ENCODE measurements around the gene ABCC1. TPM values are rescaled to one million over a fixed set of nuclear protein-coding genes. Genes with fewer than 3 reads are reported as not detected.

The ABCC1 gene
- polyA plus RNA-seq, 3 donors = 1.4 to 23.6 (median 3.0) TPM

DNA sequence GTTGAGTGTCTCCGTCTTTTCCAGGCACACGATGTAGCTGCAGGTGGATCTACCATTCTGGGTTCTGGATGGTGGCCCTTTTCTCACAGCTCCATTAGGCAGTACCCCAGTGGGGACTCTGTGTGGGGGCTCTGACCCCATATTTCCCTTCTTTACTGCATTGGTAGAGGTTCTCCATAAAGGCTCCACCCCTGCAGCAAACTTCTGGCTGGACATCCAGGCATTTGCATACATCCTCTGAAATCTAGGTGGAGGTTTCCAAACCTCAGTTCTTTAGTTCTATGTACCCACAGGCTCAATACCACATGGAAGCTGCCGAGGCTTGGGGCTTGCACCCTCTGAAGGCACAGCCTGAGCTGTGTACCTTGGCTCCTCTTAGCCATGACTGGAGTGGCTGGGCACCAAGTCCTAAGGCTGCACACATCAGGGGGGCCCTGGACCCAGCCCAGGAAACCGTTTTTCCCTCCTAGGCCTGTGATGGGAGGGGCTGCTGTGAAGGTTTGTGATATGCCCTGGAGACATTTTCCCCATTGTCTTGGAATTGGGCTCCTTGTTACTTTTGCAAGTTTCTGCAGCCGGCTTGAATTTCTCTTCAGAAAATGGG lies 14.0 kb downstream of the ABCC1 start:
- Mint-ChIP-seq H3K36me3 (peaks cover 18 to 23% of the 10 kb centered on the region in 2 donors), H3K9me3 (peaks cover 5 to 12% (median 10%) of the 10 kb centered on the region in 7 donors), H3K27ac (peak overlapping the region in 1 of 7 donors; percentile 28), H3K4me3 (no peak overlapping the region), H3K4me1 (peaks cover 21% of the 10 kb centered on the region), H3K27me3 (ENCODE audit: low read depth in 3 of 3) (no peaks in the 10 kb centered on the region)
- Histone ChIP-seq H3K79me2 (ENCODE audit: insufficient read depth, low read length) (peaks cover 96% of the 10 kb centered on the region), H3K27ac (ENCODE audit: low read depth in 1 of 2, low read length in 2 of 2) (no peak overlapping the region), H3K9ac (ENCODE audit: insufficient read depth, low read length, poor library complexity, severe bottlenecking) (no peak overlapping the region), H3K4me2 (replicated peaks; ENCODE audit: extremely low read depth, low read length, poor library complexity, severe bottlenecking) (no peak overlapping the region), H3K4me3 (replicated peaks in 1 of 3; ENCODE audit: low read depth in 2 of 3, low read length in 3 of 3) (no peak overlapping the region), H2AFZ (ENCODE audit: insufficient read depth, low read depth, low read length, poor library complexity, severe bottlenecking) (no peak overlapping the region), H3K36me3 (replicated peaks in 1 of 2; ENCODE audit: control insufficient read depth in 1 of 2, insufficient read depth in 2 of 2, low read length in 2 of 2) (peaks cover 0 to 9% of the 10 kb centered on the region in 2 donors), H3K4me1 (ENCODE audit: control insufficient read depth in 1 of 2, insufficient read depth in 2 of 2, low read length in 2 of 2) (no peaks in the 10 kb centered on the region), H3K9me3 (replicated peaks in 1 of 2; ENCODE audit: control insufficient read depth in 1 of 2, insufficient read depth in 1 of 2, low read length in 2 of 2) (peaks cover 0 to 12% of the 10 kb centered on the region in 2 donors), H4K20me1 (ENCODE audit: insufficient read depth, low read length) (peaks cover 90% of the 10 kb centered on the region), H3K27me3 (ENCODE audit: control insufficient read depth in 2 of 2, insufficient read depth in 2 of 2, low read length in 2 of 2) (no peaks in the 10 kb centered on the region)
- 100% methylated on average over 4 of the region's 5 CpGs for WGBS (ENCODE audit: insufficient coverage)
- no peak for DNase-seq
- intact Hi-C loops (cut with micrococcal nuclease) = no loop called here
- TF ChIP-seq, protein P1, sequence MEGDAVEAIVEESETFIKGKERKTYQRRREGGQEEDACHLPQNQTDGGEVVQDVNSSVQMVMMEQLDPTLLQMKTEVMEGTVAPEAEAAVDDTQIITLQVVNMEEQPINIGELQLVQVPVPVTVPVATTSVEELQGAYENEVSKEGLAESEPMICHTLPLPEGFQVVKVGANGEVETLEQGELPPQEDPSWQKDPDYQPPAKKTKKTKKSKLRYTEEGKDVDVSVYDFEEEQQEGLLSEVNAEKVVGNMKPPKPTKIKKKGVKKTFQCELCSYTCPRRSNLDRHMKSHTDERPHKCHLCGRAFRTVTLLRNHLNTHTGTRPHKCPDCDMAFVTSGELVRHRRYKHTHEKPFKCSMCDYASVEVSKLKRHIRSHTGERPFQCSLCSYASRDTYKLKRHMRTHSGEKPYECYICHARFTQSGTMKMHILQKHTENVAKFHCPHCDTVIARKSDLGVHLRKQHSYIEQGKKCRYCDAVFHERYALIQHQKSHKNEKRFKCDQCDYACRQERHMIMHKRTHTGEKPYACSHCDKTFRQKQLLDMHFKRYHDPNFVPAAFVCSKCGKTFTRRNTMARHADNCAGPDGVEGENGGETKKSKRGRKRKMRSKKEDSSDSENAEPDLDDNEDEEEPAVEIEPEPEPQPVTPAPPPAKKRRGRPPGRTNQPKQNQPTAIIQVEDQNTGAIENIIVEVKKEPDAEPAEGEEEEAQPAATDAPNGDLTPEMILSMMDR (IDR thresholded peaks at IDR 0.05) = no peak

DNA sequence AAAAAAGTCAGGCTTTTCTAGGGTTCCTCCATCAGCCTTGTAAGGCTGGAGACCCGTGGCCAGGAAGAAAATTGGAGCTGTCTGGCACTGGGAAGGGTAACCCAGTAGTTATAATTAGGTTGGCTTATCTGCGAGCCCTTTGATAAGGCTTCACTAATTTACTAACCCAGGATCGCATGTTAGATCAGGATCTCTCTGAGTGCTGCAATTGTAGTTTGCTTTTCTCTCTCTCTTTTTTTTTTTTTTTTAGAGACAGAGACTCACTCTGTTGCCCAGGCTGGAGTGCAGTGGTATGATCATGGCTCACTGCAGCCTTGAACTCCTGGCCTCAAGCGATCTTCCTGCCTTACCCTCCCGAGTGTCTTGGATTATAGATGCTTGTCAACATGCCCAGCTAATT lies 17.0 kb downstream of the ABCC1 start:
- H3K4me1 ChIP-seq (ENCODE audit: control insufficient read depth in 1 of 2, insufficient read depth in 2 of 2, low read length in 2 of 2) = no peaks in the 10 kb centered on the region

More for the DNA sequence above, 17.0 kb downstream of the ABCC1 start:
- H3K27me3 Mint-ChIP-seq (ENCODE audit: low read depth in 3 of 3) = no peaks in the 10 kb centered on the region
- H3K36me3 ChIP-seq (replicated peaks in 1 of 2; ENCODE audit: control insufficient read depth in 1 of 2, insufficient read depth in 2 of 2, low read length in 2 of 2) = peaks cover 5 to 25% of the 10 kb centered on the region in 2 donors
- peaks cover 19 to 27% of the 10 kb centered on the region in 2 donors for H3K36me3 Mint-ChIP-seq
- H3K27ac ChIP-seq (ENCODE audit: low read depth in 1 of 2, low read length in 2 of 2) = no peak overlapping the region
- H3K4me2 ChIP-seq (replicated peaks; ENCODE audit: extremely low read depth, low read length, poor library complexity, severe bottlenecking) = no peak overlapping the region
- H3K4me1 Mint-ChIP-seq = peaks cover 8% of the 10 kb centered on the region
- no peak overlapping the region for H3K4me3 ChIP-seq (replicated peaks in 1 of 3; ENCODE audit: low read depth in 2 of 3, low read length in 3 of 3)
- peak overlapping the region in 3 of 7 donors; percentile 3 to 55 (median 5) for H3K27ac Mint-ChIP-seq
- WGBS (ENCODE audit: insufficient coverage) = 100% methylated on average over 1 of the region's 5 CpGs
- no peaks in the 10 kb centered on the region for H3K27me3 ChIP-seq (ENCODE audit: control insufficient read depth in 2 of 2, insufficient read depth in 2 of 2, low read length in 2 of 2)
- no peak overlapping the region for H3K9ac ChIP-seq (ENCODE audit: insufficient read depth, low read length, poor library complexity, severe bottlenecking)
- no peak overlapping the region for H3K4me3 Mint-ChIP-seq
- intact Hi-C loops (cut with micrococcal nuclease) = no loop called here
- TF ChIP-seq, protein P1 (IDR thresholded peaks at IDR 0.05) = no peak
- H2AFZ ChIP-seq (ENCODE audit: insufficient read depth, low read depth, low read length, poor library complexity, severe bottlenecking) = no peak overlapping the region
- peaks cover 4 to 30% of the 10 kb centered on the region in 2 donors for H3K9me3 ChIP-seq (replicated peaks in 1 of 2; ENCODE audit: control insufficient read depth in 1 of 2, insufficient read depth in 1 of 2, low read length in 2 of 2)
- peaks cover 90% of the 10 kb centered on the region for H4K20me1 ChIP-seq (ENCODE audit: insufficient read depth, low read length)
- peaks cover 13 to 27% (median 19%) of the 10 kb centered on the region in 7 donors for H3K9me3 Mint-ChIP-seq
- no peak for DNase-seq
- H3K79me2 ChIP-seq (ENCODE audit: insufficient read depth, low read length) = peaks cover 92% of the 10 kb centered on the region
